Neural crest cell (in vitro differentiated cells): ENCODE data around the gene PXT1. TPM values are rescaled to one million over a fixed set of nuclear protein-coding genes. Genes with fewer than 3 reads are reported as not detected.

ENCODE experiments used
- DNase-seq: peaks from one replicate; pipeline ENCODE4 v3.0.0; 2021; ENCODE audit warnings: low read depth, mixed read lengths, low spot score
- H3K27ac Mint-ChIP-seq: one replicate; pipeline ENCODE4 v1.8.0; 2021; ENCODE audit warnings: mild to moderate bottlenecking, mixed read lengths; ENCODE audit not compliant: unreplicated experiment
- H3K27me3 Mint-ChIP-seq: 2 replicates; pipeline ENCODE4 v1.8.0; 2021; ENCODE audit warnings: low read depth, mild to moderate bottlenecking, mixed read lengths
- H3K36me3 Mint-ChIP-seq: 2 replicates; pipeline ENCODE4 v1.8.0; 2021; ENCODE audit warnings: low read depth, mild to moderate bottlenecking, mixed read lengths
- H3K4me1 Mint-ChIP-seq: 2 replicates; pipeline ENCODE4 v1.8.0; 2021; ENCODE audit warnings: mixed read lengths
- H3K4me3 Mint-ChIP-seq: one replicate; pipeline ENCODE4 v1.8.0; 2021; ENCODE audit warnings: mild to moderate bottlenecking, mixed read lengths
- H3K9me3 Mint-ChIP-seq: 2 replicates; pipeline ENCODE4 v1.8.0; 2021; ENCODE audit warnings: mixed read lengths
- total RNA-seq: library from RNA; stranded (reverse); gene quantifications from 2 replicates; pipeline ENCODE4 v1.2.1, GENCODE V29; 2021
- TF ChIP-seq, protein P1 (sequence below): fragments of 200-600 bp; sonication (generic); conservative IDR thresholded peaks from 2 replicates; pipeline ENCODE4 v1.5.0; 2021; ENCODE audit warnings: antibody characterized with exemption, mild to moderate bottlenecking

PXT1 gene
- total RNA-seq, 1 donor from 2014 or later = 0.14 TPM

- Mint-ChIP-seq H3K4me3 (no peak overlapping the region), H3K27me3 (no peaks in the 10 kb centered on the region), H3K9me3 (peaks cover under 1% of the 10 kb centered on the region), H3K4me1 (peaks cover 10% of the 10 kb centered on the region), H3K27ac (no peak overlapping the region), H3K36me3 (no peaks in the 10 kb centered on the region)
- TF ChIP-seq, protein P1, sequence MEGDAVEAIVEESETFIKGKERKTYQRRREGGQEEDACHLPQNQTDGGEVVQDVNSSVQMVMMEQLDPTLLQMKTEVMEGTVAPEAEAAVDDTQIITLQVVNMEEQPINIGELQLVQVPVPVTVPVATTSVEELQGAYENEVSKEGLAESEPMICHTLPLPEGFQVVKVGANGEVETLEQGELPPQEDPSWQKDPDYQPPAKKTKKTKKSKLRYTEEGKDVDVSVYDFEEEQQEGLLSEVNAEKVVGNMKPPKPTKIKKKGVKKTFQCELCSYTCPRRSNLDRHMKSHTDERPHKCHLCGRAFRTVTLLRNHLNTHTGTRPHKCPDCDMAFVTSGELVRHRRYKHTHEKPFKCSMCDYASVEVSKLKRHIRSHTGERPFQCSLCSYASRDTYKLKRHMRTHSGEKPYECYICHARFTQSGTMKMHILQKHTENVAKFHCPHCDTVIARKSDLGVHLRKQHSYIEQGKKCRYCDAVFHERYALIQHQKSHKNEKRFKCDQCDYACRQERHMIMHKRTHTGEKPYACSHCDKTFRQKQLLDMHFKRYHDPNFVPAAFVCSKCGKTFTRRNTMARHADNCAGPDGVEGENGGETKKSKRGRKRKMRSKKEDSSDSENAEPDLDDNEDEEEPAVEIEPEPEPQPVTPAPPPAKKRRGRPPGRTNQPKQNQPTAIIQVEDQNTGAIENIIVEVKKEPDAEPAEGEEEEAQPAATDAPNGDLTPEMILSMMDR = no peak
- DNase-seq = no peak
Observed at GRCh38 chr6:36347621-36348020, 95.0 kb downstream of the PXT1 start.

GRCh38 chr6:36346486-36347273 is 96.0 kb downstream of the PXT1 start:
- Mint-ChIP-seq H3K4me3 (no peak overlapping the region), H3K4me1 (peaks cover 10% of the 10 kb centered on the region), H3K36me3 (no peaks in the 10 kb centered on the region), H3K27me3 (no peaks in the 10 kb centered on the region), H3K27ac (no peak overlapping the region), H3K9me3 (no peaks in the 10 kb centered on the region)
- DNase-seq = no peak
- TF ChIP-seq, protein P1 = no peak

DNA sequence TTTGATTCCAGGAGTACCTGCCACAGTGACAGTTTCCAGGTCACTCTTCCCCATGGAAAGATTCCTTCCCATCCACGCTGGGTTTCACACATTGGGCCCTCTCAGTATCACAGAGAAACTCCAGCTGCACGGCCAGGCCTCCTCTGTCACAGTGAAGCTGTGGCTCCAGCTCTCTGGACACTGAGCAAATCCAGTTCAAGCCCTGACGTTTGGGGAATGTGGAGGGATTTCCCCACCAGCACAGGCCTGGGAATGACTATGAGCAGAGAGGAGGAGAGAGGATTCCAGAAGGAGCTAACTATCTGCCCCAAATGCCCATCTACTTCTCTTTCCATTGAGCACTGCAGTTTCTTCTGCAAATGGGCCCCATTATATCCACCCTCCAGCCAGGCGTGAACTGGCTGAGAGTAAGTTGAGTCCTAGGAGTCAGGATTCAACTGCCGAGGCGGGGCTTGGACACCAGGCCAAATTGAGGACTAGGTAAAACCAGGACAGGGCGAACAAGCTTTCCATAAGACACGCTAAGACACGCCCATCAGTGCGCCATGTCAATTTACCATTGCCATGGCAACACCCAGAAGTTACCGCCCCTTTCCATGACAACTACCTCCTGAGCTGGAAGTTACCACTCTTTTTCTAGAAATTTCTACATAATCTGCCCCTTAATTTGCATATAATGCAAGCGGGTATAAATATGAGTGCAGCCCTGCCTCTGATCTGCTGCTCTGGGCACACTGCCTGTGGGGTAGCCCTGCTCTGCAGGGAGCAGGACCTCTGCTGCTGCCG is 96.8 kb downstream of the PXT1 start:
- TF ChIP-seq, protein P1 = no peak
- peaks cover 1% of the 10 kb centered on the region for H3K27me3 Mint-ChIP-seq
- no peak overlapping the region for H3K27ac Mint-ChIP-seq
- H3K4me1 Mint-ChIP-seq = peaks cover 9% of the 10 kb centered on the region
- H3K4me3 Mint-ChIP-seq = no peak overlapping the region
- H3K36me3 Mint-ChIP-seq = no peaks in the 10 kb centered on the region
- H3K9me3 Mint-ChIP-seq = no peaks in the 10 kb centered on the region
- DNase-seq = no peak

DNA sequence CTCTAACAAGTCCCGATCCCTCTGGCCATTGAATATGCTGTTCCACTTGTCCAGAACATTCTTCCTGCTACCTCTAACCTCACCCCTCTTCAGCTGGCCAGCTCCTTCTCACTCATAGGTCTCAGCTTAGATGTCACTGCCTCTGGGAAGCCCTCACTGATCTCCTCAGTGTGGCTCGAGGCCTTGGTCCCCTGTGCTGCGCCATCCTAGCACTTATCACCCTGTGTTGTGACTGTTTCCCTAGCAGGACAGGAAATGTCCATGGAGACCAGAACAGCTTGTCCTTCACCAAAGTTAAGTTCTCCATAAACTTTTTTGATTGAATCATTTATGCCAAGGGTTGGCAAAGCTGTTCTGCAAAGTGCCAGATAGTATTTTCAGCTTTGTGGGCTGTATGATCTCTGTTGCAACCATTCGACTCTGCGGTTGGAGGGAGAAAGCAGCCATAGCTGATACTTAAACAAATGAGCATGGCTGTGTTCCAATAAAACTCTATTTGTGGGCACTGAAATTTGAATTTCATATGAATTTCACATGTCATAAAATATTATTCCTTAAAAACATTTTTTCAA is 99.5 kb downstream of the PXT1 start:
- no peak overlapping the region for H3K27ac Mint-ChIP-seq
- no peaks in the 10 kb centered on the region for H3K36me3 Mint-ChIP-seq
- peaks cover 17% of the 10 kb centered on the region for H3K4me1 Mint-ChIP-seq
- peaks cover 17% of the 10 kb centered on the region for H3K27me3 Mint-ChIP-seq
- TF ChIP-seq, protein P1 = no peak
- H3K4me3 Mint-ChIP-seq = no peak overlapping the region
- H3K9me3 Mint-ChIP-seq = no peaks in the 10 kb centered on the region
- DNase-seq = no peak

DNA sequence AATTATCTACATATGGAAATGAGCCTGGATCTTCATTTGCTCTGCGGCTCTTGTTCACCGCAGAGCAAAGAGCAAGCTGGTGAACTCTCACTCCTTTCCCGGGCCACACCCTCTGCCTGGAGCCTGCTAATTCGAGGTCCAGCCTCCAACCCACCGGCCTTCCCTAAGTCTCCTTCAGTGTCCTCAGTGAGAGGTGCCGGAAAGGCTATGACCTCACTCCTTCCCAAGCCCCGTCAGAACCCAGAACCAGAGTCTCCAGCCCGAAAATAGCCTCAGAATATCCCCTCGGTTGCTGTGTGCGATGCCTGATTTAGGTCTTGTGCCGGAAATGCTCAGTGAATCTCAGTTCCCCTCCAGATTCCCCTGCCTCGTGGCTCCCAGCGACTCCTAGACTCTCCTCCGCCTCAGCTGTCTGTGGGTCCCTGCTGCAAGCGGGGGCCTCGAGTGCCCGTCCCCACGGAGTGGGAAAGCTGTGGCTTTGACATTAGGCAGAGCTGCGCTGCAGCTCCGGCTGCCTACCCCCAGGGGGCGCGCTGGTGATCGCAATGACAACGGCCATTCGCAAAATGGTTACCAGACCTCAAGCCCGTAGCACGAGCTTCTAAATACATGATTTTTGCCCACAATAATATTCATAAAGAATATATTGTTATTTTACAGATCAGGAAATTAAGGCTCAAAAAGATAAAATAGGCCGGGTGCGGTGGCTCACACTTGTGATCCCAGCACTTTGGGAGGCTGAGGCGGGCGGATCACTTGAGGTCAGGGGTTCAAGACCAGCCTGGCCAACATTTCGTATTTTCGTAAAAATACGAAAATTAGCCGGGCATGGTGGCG is 101.8 kb downstream of the PXT1 start:
- Mint-ChIP-seq H3K36me3 (no peaks in the 10 kb centered on the region), H3K27ac (no peak overlapping the region)
- TF ChIP-seq, protein P1 = peak; percentile 98

More for the DNA sequence above, 101.8 kb downstream of the PXT1 start:
- peak overlapping the region; percentile 32 for H3K4me3 Mint-ChIP-seq
- peaks cover 17% of the 10 kb centered on the region for H3K4me1 Mint-ChIP-seq
- peaks cover 19% of the 10 kb centered on the region for H3K27me3 Mint-ChIP-seq
- H3K9me3 Mint-ChIP-seq = no peaks in the 10 kb centered on the region
- peak; percentile 87 for DNase-seq
